Measurements from ENCODE around the gene FGF13.

The FGF13 gene

DNA sequence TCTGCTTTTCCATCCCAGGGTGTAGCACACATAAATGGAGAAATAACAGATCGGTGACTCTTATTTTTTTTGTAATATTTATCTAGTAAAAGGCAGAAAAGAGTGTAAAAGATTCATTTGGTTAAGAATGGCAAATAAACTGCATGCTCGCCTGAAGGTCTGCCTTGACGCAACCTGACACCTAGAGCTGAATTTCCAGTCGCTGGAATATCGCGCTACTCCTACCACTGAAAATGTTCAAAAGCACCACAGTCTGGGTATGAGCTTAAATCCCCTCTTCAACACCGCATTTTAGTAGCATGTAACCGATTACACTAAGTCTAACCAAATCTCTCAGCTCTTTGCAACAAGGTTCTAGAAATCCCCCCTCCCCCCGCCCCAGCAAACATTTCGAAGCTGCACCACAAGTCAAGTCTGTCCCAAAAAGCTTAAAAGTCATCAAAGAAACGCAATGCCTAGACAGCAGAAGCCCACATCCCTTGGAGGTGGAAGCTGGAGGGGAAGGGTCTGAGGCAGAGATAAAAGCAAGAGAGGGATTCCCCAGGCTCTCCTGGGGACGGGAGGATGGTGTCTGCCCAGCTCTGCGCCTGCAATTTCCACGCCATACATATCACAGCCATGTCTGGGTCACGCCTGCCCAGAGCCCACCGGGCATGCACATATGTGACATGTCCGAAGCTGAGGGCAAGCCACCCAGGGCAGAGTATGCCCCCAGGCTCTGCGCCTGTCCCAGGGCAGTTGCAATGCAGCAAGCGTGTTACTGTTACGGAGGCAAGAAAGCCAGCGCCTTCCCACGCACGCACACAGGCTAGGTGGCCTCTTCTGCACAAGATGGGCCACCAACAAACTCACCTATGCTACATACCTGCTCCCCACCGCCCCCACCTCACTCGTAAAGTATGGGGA lies 1.4 kb downstream of the FGF13 start:
- TF ChIP-seq, protein P1, sequence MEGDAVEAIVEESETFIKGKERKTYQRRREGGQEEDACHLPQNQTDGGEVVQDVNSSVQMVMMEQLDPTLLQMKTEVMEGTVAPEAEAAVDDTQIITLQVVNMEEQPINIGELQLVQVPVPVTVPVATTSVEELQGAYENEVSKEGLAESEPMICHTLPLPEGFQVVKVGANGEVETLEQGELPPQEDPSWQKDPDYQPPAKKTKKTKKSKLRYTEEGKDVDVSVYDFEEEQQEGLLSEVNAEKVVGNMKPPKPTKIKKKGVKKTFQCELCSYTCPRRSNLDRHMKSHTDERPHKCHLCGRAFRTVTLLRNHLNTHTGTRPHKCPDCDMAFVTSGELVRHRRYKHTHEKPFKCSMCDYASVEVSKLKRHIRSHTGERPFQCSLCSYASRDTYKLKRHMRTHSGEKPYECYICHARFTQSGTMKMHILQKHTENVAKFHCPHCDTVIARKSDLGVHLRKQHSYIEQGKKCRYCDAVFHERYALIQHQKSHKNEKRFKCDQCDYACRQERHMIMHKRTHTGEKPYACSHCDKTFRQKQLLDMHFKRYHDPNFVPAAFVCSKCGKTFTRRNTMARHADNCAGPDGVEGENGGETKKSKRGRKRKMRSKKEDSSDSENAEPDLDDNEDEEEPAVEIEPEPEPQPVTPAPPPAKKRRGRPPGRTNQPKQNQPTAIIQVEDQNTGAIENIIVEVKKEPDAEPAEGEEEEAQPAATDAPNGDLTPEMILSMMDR (IDR thresholded peaks at IDR 0.05; ENCODE audit: low read depth, low read length): no peak
- in situ Hi-C loops (cut with HindIII; ENCODE audit: low sequenced_read_pairs): no loop called here
- H3K4me3 ChIP-seq (ENCODE audit: low read depth, low read length): peak overlapping the region; percentile 18
- DNase-seq (ENCODE audit: low read depth, low spot score): peak; percentile 4

DNA sequence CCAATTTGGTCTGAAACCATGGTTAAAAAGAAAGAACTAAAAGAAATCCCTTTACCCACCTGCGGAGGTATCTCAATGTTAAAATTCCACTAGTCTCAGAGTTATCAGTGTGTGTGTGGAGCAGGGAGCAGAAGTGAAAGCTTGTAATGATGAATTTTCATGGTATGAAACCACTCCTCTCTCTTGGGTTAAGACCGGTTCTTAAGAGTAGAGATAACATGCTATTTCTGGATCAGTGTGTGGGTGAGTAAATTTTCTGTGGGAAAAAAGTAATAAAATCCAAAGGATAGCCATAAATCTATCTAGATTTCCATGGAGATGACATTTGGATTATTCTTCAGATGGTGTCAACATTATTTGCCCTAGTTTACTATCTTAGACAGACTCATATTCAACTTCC lies 3.2 kb downstream of the FGF13 start:
- TF ChIP-seq, protein P1 (IDR thresholded peaks at IDR 0.05; ENCODE audit: low read depth, low read length): no peak
- H3K4me3 ChIP-seq (ENCODE audit: low read depth, low read length): no peak overlapping the region
- in situ Hi-C loops (cut with HindIII; ENCODE audit: low sequenced_read_pairs): no loop called here
- DNase-seq (ENCODE audit: low read depth, low spot score): no peak

DNA sequence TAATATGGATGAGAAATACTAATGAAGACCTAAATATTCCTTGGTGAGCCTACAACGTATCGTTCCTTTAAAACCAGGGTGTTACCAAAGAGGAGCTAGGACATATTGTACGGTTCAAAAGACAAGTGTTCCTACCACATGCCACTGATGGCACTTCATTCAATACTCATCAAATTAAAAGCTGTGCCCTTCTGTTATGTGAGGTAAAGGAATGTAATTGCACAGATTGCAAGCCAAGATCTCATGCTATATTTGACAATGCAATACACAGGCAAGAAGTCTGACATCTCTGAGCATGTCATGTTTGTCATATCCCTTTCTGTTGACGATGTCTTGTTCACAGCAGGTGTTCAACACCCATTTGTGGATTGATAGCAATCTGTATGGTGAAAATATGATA lies 6.9 kb downstream of the FGF13 start:
- H3K4me3 ChIP-seq (ENCODE audit: low read depth, low read length): no peak overlapping the region
- no peak for DNase-seq (ENCODE audit: low read depth, low spot score)
- in situ Hi-C loops (cut with HindIII; ENCODE audit: low sequenced_read_pairs): no loop called here
- TF ChIP-seq, protein P1 (IDR thresholded peaks at IDR 0.05; ENCODE audit: low read depth, low read length): no peak

DNA sequence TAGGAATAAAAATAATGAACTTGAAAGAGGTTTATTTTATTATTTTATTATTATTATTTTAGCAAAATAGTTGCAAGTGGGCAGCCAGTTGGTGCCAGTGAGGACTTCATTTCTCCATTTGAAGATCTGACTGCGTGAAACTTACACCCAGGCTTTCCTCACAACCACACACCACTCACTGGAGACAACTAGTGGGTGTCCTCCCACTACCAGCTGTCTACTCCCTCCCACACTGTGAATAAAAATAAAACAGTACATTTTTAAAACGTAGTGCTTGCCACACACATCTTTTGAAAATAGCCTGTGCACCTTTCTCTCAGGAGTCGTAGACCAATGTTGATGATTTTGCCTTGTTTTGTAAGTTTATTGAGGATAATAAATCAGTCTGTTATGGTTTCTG lies 7.4 kb downstream of the FGF13 start:
- TF ChIP-seq, protein P1 (IDR thresholded peaks at IDR 0.05; ENCODE audit: low read depth, low read length): no peak
- in situ Hi-C loops (cut with HindIII; ENCODE audit: low sequenced_read_pairs): no loop called here
- no peak for DNase-seq (ENCODE audit: low read depth, low spot score)
- no peak overlapping the region for H3K4me3 ChIP-seq (ENCODE audit: low read depth, low read length)

GRCh38 chrX:138692591-138692990 lies 18.9 kb downstream of the FGF13 start:
- no peak for DNase-seq (ENCODE audit: low read depth, low spot score)
- TF ChIP-seq, protein P1 (IDR thresholded peaks at IDR 0.05; ENCODE audit: low read depth, low read length): no peak
- no peak overlapping the region for H3K4me3 ChIP-seq (ENCODE audit: low read depth, low read length)
- in situ Hi-C loops (cut with HindIII; ENCODE audit: low sequenced_read_pairs): no loop called here

- in situ Hi-C loops (cut with HindIII; ENCODE audit: low sequenced_read_pairs): no loop called here
- H3K4me3 ChIP-seq (ENCODE audit: low read depth, low read length): no peak overlapping the region
- no peak for DNase-seq (ENCODE audit: low read depth, low spot score)
- TF ChIP-seq, protein P1 (IDR thresholded peaks at IDR 0.05; ENCODE audit: low read depth, low read length): no peak
Observed at GRCh38 chrX:138691186-138691585, 20.3 kb downstream of the FGF13 start.

Measured in astrocyte of the spinal cord (primary cell).